ENCODE data around the gene SPINK1. TPM values are rescaled to one million over a fixed set of nuclear protein-coding genes. Genes with fewer than 3 reads are reported as not detected.

Gene SPINK1
- total and polyA plus RNA-seq, 2 of the 13 experiments (the other 11 are each of a cell fraction or from before 2014, with no cell fraction given), result 14.7 to 17.1 TPM

DNA sequence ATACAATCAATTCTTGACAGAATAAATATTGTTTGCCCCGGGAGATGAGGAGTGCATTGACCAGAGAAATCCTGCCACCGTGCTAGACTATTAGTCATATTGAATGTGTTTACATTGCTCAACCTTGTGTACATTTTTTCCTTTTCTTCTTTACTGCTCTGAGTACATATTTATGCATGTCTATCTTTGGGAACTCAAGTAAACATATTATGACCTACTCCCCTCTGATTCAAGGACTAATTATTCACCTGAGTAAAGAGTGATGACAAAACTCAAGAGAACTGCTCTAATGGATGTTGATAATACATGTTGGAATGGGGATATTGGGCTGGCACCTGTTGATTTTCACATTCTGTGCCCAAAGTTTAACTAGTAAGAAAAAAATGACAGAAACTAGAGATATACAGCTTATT, 3.9 kb upstream of the SPINK1 start (continued):
- TF ChIP-seq, protein P1, sequence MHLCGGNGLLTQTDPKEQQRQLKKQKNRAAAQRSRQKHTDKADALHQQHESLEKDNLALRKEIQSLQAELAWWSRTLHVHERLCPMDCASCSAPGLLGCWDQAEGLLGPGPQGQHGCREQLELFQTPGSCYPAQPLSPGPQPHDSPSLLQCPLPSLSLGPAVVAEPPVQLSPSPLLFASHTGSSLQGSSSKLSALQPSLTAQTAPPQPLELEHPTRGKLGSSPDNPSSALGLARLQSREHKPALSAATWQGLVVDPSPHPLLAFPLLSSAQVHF (CRISPR knock-in tag; IDR thresholded peaks at IDR 0.05), result peak; percentile 82
- TF ChIP-seq ZNF446 (CRISPR knock-in tag; IDR thresholded peaks at IDR 0.05), result no peak
- TF ChIP-seq NPAS2 (CRISPR knock-in tag; IDR thresholded peaks at IDR 0.05; ENCODE audit: borderline replicate concordance), result no peak
- TF ChIP-seq, protein P2, sequence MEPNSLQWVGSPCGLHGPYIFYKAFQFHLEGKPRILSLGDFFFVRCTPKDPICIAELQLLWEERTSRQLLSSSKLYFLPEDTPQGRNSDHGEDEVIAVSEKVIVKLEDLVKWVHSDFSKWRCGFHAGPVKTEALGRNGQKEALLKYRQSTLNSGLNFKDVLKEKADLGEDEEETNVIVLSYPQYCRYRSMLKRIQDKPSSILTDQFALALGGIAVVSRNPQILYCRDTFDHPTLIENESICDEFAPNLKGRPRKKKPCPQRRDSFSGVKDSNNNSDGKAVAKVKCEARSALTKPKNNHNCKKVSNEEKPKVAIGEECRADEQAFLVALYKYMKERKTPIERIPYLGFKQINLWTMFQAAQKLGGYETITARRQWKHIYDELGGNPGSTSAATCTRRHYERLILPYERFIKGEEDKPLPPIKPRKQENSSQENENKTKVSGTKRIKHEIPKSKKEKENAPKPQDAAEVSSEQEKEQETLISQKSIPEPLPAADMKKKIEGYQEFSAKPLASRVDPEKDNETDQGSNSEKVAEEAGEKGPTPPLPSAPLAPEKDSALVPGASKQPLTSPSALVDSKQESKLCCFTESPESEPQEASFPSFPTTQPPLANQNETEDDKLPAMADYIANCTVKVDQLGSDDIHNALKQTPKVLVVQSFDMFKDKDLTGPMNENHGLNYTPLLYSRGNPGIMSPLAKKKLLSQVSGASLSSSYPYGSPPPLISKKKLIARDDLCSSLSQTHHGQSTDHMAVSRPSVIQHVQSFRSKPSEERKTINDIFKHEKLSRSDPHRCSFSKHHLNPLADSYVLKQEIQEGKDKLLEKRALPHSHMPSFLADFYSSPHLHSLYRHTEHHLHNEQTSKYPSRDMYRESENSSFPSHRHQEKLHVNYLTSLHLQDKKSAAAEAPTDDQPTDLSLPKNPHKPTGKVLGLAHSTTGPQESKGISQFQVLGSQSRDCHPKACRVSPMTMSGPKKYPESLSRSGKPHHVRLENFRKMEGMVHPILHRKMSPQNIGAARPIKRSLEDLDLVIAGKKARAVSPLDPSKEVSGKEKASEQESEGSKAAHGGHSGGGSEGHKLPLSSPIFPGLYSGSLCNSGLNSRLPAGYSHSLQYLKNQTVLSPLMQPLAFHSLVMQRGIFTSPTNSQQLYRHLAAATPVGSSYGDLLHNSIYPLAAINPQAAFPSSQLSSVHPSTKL (CRISPR knock-in tag; IDR thresholded peaks at IDR 0.05), result peak; percentile 100
- TF ChIP-seq ZNF264 (CRISPR knock-in tag; IDR thresholded peaks at IDR 0.05), result peak; percentile 78
- TF ChIP-seq ZNF746 (CRISPR knock-in tag; IDR thresholded peaks at IDR 0.05), result no peak
- TF ChIP-seq FOSL2 (CRISPR knock-in tag; IDR thresholded peaks at IDR 0.05), result peak; percentile 98
- TF ChIP-seq, protein P3, sequence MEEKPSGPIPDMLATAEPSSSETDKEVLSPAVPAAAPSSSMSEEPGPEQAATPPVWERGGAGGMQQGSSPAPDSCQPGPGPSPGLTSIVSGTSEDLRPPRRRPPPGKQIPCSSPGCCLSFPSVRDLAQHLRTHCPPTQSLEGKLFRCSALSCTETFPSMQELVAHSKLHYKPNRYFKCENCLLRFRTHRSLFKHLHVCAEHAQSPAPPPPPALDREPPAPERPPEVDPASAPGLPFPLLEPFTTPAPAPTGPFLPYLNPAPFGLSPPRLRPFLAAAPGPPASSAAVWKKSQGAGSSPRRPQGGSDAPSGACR (CRISPR knock-in tag; IDR thresholded peaks at IDR 0.05), result peak; percentile 69; the same call in 1 of the 2 replicates
- peak; percentile 93 for TF ChIP-seq CEBPB (IDR thresholded peaks at IDR 0.05; ENCODE audit: borderline replicate concordance, low read depth, low read length)
- TF ChIP-seq, protein P4, sequence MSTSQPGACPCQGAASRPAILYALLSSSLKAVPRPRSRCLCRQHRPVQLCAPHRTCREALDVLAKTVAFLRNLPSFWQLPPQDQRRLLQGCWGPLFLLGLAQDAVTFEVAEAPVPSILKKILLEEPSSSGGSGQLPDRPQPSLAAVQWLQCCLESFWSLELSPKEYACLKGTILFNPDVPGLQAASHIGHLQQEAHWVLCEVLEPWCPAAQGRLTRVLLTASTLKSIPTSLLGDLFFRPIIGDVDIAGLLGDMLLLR (CRISPR knock-in tag; IDR thresholded peaks at IDR 0.05), result no peak
- TF ChIP-seq, protein P5, sequence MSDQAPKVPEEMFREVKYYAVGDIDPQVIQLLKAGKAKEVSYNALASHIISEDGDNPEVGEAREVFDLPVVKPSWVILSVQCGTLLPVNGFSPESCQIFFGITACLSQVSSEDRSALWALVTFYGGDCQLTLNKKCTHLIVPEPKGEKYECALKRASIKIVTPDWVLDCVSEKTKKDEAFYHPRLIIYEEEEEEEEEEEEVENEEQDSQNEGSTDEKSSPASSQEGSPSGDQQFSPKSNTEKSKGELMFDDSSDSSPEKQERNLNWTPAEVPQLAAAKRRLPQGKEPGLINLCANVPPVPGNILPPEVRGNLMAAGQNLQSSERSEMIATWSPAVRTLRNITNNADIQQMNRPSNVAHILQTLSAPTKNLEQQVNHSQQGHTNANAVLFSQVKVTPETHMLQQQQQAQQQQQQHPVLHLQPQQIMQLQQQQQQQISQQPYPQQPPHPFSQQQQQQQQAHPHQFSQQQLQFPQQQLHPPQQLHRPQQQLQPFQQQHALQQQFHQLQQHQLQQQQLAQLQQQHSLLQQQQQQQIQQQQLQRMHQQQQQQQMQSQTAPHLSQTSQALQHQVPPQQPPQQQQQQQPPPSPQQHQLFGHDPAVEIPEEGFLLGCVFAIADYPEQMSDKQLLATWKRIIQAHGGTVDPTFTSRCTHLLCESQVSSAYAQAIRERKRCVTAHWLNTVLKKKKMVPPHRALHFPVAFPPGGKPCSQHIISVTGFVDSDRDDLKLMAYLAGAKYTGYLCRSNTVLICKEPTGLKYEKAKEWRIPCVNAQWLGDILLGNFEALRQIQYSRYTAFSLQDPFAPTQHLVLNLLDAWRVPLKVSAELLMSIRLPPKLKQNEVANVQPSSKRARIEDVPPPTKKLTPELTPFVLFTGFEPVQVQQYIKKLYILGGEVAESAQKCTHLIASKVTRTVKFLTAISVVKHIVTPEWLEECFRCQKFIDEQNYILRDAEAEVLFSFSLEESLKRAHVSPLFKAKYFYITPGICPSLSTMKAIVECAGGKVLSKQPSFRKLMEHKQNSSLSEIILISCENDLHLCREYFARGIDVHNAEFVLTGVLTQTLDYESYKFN (CRISPR knock-in tag; conservative IDR thresholded peaks at IDR 0.05), result peak; percentile 90
- TF ChIP-seq, protein P6, sequence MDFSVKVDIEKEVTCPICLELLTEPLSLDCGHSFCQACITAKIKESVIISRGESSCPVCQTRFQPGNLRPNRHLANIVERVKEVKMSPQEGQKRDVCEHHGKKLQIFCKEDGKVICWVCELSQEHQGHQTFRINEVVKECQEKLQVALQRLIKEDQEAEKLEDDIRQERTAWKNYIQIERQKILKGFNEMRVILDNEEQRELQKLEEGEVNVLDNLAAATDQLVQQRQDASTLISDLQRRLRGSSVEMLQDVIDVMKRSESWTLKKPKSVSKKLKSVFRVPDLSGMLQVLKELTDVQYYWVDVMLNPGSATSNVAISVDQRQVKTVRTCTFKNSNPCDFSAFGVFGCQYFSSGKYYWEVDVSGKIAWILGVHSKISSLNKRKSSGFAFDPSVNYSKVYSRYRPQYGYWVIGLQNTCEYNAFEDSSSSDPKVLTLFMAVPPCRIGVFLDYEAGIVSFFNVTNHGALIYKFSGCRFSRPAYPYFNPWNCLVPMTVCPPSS (IDR thresholded peaks at IDR 0.05), result no peak
- TF ChIP-seq ZNF354B (CRISPR knock-in tag; IDR thresholded peaks at IDR 0.05), result no peak
- peak; percentile 95 for TF ChIP-seq KLF6 (CRISPR knock-in tag; IDR thresholded peaks at IDR 0.05)
- TF ChIP-seq TGIF2 (CRISPR knock-in tag; IDR thresholded peaks at IDR 0.05), result peak; percentile 60; the same call in 1 of the 2 replicates
- peak; percentile 97 for TF ChIP-seq SMYD3 (CRISPR knock-in tag; IDR thresholded peaks at IDR 0.05)
- 0 out of 2 replicates have a peak, but pooled peaks have one; percentile 54 for TF ChIP-seq ARNT2 (CRISPR knock-in tag; IDR thresholded peaks at IDR 0.05; ENCODE audit: low read depth)
- TF ChIP-seq, protein P7, sequence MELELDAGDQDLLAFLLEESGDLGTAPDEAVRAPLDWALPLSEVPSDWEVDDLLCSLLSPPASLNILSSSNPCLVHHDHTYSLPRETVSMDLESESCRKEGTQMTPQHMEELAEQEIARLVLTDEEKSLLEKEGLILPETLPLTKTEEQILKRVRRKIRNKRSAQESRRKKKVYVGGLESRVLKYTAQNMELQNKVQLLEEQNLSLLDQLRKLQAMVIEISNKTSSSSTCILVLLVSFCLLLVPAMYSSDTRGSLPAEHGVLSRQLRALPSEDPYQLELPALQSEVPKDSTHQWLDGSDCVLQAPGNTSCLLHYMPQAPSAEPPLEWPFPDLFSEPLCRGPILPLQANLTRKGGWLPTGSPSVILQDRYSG (CRISPR knock-in tag; IDR thresholded peaks at IDR 0.05), result 0 out of 2 replicates have a peak, but pooled peaks have one; percentile 35
- no peak for TF ChIP-seq NFYC (CRISPR knock-in tag; IDR thresholded peaks at IDR 0.05)

Data from HepG2 (cell line).